Ishikawa (cell line): ENCODE measurements around the gene JAKMIP3.

Source experiments
- CEBPB ChIP-seq: IDR thresholded peaks from 2 replicates; pipeline ENCODE4 v1.6.1; 2012
- CREB1 ChIP-seq: IDR thresholded peaks from 2 replicates; pipeline ENCODE4 v1.6.1; 2012; ENCODE audit warnings: low read depth
- EGR1 ChIP-seq: IDR thresholded peaks from 2 replicates; pipeline ENCODE4 v1.6.1; 2012
- EP300 ChIP-seq: IDR thresholded peaks from 2 replicates; pipeline ENCODE4 v1.6.1; 2012; ENCODE audit warnings: borderline replicate concordance
- FOXM1 ChIP-seq: IDR thresholded peaks from 2 replicates; pipeline ENCODE4 v1.6.1; 2012; ENCODE audit warnings: low read depth, borderline replicate concordance
- NFIC ChIP-seq: IDR thresholded peaks from 2 replicates; pipeline ENCODE4 v1.6.1; 2012
- RAD21 ChIP-seq: IDR thresholded peaks from 2 replicates; pipeline ENCODE4 v1.6.1; 2012; ENCODE audit warnings: low read depth
- TAF1 ChIP-seq: IDR thresholded peaks from 2 replicates; pipeline ENCODE4 v1.6.1; 2012; ENCODE audit warnings: low read depth, mild to moderate bottlenecking
- TCF12 ChIP-seq: IDR thresholded peaks from 2 replicates; pipeline ENCODE4 v1.6.1; 2012; ENCODE audit warnings: low read depth
- TEAD4 ChIP-seq: IDR thresholded peaks from 2 replicates; pipeline ENCODE4 v1.6.1; 2012
- YY1 ChIP-seq: IDR thresholded peaks from 2 replicates; pipeline ENCODE4 v1.6.1; 2012; ENCODE audit warnings: low read depth
- ZBTB7A ChIP-seq: IDR thresholded peaks from 2 replicates; pipeline ENCODE4 v1.6.1; 2012; ENCODE audit warnings: low read depth
- TF ChIP-seq, protein P1 (sequence below): IDR thresholded peaks from 2 replicates; pipeline ENCODE4 v1.6.1; 2012
- TF ChIP-seq, protein P2 (sequence below): IDR thresholded peaks from 2 replicates; pipeline ENCODE4 v1.6.1; 2012
- TF ChIP-seq, protein P3 (sequence below): IDR thresholded peaks from 2 replicates; pipeline ENCODE4 v1.6.1; 2012; ENCODE audit warnings: low read depth, mild to moderate bottlenecking

The JAKMIP3 gene

DNA sequence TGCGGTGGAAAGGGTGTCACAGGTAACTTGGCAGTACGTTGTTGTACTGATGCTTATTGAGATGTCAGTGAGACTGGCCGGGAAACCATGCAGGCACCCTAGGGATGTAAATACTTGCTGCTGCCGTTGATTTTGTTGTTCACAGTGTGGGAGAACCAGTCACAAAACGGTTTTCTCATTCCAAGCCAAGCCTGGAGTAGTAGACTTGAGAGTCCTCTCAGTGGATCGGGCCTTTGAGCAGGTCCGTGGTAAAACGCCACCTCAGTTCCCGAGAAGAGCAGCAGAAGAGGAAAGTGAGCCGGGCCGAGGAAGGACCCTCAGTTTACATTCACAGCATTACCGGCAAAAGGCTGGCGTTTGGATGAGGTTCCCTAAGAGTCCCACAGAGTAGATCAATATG is 1.1 kb downstream of the JAKMIP3 start:
- no peak for TF ChIP-seq NFIC
- TF ChIP-seq YY1: no peak

DNA sequence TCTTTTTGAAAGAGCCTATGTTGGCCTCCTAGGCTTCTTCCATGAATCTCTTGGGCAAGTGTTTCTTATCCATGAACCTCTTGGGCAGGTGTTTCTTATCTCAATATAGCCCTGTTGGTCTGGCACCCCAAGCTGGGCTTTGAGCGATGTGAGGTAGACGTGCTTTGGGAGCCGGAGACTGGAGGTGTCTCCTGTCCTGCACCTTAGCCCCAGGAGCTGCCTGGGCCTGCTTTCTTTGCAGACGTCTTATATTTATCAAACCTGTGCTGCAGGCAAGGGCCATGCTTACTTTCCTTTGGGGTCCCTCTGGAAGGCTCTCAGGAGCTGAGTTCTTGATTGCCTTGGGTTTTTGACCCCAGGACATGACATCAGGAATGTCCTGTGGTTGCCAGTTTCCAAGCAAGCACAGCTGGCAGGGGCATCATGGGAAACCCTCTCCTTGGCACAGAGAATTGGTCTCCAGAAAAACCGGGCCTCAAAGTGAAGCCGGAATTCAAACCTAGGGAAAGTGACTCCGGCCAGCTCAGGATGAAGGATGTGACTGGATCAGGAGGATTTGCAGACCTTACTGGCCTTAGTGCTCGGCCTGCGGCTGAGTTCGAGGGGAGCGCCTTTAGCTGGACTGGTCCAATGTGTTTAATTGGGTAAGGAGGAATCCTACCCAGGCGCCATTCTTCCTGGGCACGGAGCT is 2.8 kb downstream of the JAKMIP3 start:
- TF ChIP-seq ZBTB7A (no peak), RAD21 (no peak), EGR1 (no peak), FOXM1 (no peak), NFIC (no peak), CEBPB (no peak), TEAD4 (no peak), CREB1 (no peak), YY1 (no peak), TCF12 (no peak), TAF1 (no peak), EP300 (no peak)
- TF ChIP-seq, protein P1, sequence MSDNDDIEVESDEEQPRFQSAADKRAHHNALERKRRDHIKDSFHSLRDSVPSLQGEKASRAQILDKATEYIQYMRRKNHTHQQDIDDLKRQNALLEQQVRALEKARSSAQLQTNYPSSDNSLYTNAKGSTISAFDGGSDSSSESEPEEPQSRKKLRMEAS: no peak
- TF ChIP-seq, protein P2, sequence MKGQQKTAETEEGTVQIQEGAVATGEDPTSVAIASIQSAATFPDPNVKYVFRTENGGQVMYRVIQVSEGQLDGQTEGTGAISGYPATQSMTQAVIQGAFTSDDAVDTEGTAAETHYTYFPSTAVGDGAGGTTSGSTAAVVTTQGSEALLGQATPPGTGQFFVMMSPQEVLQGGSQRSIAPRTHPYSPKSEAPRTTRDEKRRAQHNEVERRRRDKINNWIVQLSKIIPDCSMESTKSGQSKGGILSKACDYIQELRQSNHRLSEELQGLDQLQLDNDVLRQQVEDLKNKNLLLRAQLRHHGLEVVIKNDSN: no peak
- TF ChIP-seq, protein P3, sequence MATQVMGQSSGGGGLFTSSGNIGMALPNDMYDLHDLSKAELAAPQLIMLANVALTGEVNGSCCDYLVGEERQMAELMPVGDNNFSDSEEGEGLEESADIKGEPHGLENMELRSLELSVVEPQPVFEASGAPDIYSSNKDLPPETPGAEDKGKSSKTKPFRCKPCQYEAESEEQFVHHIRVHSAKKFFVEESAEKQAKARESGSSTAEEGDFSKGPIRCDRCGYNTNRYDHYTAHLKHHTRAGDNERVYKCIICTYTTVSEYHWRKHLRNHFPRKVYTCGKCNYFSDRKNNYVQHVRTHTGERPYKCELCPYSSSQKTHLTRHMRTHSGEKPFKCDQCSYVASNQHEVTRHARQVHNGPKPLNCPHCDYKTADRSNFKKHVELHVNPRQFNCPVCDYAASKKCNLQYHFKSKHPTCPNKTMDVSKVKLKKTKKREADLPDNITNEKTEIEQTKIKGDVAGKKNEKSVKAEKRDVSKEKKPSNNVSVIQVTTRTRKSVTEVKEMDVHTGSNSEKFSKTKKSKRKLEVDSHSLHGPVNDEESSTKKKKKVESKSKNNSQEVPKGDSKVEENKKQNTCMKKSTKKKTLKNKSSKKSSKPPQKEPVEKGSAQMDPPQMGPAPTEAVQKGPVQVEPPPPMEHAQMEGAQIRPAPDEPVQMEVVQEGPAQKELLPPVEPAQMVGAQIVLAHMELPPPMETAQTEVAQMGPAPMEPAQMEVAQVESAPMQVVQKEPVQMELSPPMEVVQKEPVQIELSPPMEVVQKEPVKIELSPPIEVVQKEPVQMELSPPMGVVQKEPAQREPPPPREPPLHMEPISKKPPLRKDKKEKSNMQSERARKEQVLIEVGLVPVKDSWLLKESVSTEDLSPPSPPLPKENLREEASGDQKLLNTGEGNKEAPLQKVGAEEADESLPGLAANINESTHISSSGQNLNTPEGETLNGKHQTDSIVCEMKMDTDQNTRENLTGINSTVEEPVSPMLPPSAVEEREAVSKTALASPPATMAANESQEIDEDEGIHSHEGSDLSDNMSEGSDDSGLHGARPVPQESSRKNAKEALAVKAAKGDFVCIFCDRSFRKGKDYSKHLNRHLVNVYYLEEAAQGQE: no peak

DNA sequence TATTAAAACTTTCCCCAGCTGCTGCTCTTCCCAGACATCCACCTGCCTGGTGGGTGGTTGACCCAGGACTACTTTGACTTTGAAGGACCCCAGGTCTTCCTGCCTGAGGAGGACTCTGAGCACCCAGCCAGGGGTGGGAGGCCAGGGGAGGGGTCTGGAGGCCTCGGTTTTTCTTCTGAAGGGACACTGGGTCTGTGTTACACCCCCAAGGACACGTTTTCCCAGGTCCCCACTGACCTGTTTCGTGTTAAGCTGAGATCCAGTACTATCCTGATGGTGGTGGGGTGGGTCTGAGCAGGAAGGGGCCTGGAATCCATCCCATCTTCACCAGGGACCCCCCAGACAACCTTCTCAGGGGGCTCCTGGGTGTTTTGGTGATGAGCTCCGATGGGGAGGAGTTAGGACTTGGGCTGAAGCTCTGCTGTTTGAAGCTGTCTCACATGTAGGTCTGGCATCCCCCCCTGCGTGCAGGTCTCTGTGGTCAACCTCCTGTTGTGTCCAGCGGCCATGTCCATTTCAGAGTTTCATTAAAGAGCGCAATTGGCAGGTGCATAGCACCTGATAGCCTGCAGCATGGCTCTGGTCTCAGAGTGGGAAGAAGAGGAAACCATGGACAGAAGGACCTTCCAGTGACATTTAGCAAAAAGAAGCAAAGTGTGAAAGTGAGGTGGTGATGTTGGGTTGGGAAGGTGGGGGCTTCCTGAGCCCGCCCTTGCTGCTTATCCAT is 3.5 kb downstream of the JAKMIP3 start:
- TF ChIP-seq, protein P1: no peak
- TF ChIP-seq EP300: no peak
- TF ChIP-seq ZBTB7A: no peak
- TF ChIP-seq YY1: no peak
- TF ChIP-seq, protein P3: no peak
- no peak for TF ChIP-seq TCF12
- TF ChIP-seq TEAD4: no peak
- TF ChIP-seq RAD21: no peak
- no peak for TF ChIP-seq NFIC
- no peak for TF ChIP-seq TAF1
- TF ChIP-seq CREB1: no peak
- TF ChIP-seq FOXM1: no peak
- TF ChIP-seq, protein P2: no peak
- TF ChIP-seq EGR1: no peak
- TF ChIP-seq CEBPB: no peak

DNA sequence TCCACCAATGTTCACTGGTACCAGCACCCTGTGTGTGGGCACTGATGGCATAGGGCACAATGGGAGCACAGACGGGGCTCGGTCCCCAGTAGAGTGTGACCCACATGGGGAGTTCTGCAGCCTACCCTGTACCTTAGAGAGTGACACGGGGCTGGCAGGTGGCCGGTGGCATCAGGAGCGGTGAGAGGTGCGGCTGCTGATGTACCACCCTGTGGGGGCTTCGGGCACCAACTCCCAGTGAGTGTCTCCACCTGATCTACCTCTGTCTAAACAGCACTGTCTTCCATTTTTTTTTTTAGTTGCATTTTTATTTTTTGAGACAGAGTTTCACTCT is 4.1 kb downstream of the JAKMIP3 start:
- TF ChIP-seq, protein P1: no peak
- TF ChIP-seq CEBPB: no peak
- no peak for TF ChIP-seq EP300
- TF ChIP-seq, protein P3: no peak
- no peak for TF ChIP-seq TEAD4
- TF ChIP-seq RAD21: no peak
- TF ChIP-seq, protein P2: no peak
- TF ChIP-seq TAF1: no peak
- TF ChIP-seq ZBTB7A: no peak
- no peak for TF ChIP-seq FOXM1
- no peak for TF ChIP-seq NFIC
- no peak for TF ChIP-seq CREB1
- TF ChIP-seq TCF12: no peak
- TF ChIP-seq EGR1: no peak
- no peak for TF ChIP-seq YY1
